Fibroblast of skin of right biceps (primary cell): ENCODE measurements around the gene PLAAT2.
"Not testable (repeated sequence)": the region's sequence is repeated elsewhere in the genome, so short reads cannot be mapped to it uniquely, and the experiment has no call there.

Experiments
- DNase-seq: peaks from one replicate; pipeline ENCODE4 v3.0.0-alpha.2; 2013

Gene PLAAT2

GRCh38 chr11:63563201-63564055 lies at the start of gene PLAAT2:
PLAAT2 (minus strand) TSS chr11:63563379; CDS start chr11:63563324, 55 bp downstream.
- DNase-seq = no peak

GRCh38 chr11:63612181-63612580 lies 49.0 kb upstream of the PLAAT2 start:
- no peak for DNase-seq

DNA sequence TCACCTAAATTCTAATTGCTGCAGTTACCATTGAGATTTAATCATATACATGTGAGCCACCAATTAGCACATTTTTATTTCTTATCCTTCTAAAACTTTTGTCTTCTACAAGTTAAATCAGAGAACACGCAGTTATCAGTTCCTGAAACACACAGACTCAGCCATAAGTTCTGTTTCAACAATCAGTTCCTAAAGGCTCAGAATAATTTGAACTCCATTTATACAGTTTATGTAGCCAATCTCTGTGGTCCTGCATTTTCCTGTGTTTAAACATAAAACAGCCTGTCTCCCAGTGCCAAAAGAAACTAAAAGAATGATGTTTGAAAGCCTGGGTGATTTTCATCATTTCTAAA lies 48.2 kb upstream of the PLAAT2 start:
- no peak for DNase-seq

GRCh38 chr11:63610604-63611394 lies 47.6 kb upstream of the PLAAT2 start:
- DNase-seq = peak; percentile 10

DNA sequence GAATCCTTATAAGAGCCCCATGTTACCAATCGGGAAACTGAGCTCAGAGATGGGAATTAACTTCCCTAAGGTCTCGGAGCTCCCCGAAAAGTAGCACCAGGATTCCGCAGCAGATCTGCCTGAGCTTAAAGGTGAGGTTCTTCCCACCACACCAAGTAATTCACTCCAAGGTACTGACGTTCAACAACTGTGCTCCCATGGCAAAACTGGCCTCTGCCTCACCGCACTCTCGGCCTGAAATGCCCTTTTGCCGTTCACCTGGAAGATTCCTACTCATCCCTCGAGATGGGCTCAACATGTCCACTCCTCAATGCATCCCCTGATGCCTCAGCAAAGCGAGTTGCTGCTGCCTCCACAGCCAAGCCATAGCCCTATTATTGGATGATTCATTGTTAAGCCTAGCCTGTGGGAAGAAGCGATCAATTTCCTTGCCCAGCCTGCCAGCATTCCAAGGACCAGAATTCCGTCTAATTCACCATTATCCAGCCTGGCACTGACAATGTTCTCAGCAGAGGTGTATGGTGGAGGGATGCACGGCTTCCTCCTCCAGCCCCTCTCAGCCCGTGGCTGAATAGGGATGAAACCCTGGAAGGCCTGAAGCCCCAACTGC lies 46.9 kb upstream of the PLAAT2 start:
- DNase-seq = no peak

GRCh38 chr11:63609536-63609935 lies 46.4 kb upstream of the PLAAT2 start:
- no peak for DNase-seq

- peak; percentile 81 for DNase-seq
Measured at GRCh38 chr11:63608353-63609345, 45.5 kb upstream of the PLAAT2 start.

DNA sequence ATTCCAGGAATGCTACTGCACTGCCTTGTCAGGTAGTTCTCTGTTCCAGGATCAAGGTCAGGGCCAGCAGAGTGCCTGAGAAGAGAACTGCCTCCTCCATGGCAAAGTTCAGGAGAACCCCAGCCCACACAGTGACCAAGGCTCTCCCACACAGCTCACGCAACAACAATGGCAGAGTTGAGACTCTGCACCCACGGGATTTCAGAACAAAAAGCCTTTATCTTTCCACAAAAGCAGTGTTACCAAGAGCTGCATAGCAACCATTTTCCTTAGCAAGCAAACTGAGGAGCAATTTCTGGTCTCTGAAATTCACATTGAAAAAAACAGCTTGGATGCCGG lies 40.0 kb upstream of the PLAAT2 start:
- DNase-seq = no peak

- peak; percentile 64 for DNase-seq
Measured at GRCh38 chr11:63602290-63603179, 39.4 kb upstream of the PLAAT2 start.

- DNase-seq = peak; percentile 89
Measured at GRCh38 chr11:63599211-63600122, 36.3 kb upstream of the PLAAT2 start.

- no peak for DNase-seq
Measured at GRCh38 chr11:63598556-63598955, 35.4 kb upstream of the PLAAT2 start.

- no peak for DNase-seq
Measured at GRCh38 chr11:63595296-63595695, 32.1 kb upstream of the PLAAT2 start.

- no peak for DNase-seq
Measured at GRCh38 chr11:63592975-63593395, 29.8 kb upstream of the PLAAT2 start.

DNA sequence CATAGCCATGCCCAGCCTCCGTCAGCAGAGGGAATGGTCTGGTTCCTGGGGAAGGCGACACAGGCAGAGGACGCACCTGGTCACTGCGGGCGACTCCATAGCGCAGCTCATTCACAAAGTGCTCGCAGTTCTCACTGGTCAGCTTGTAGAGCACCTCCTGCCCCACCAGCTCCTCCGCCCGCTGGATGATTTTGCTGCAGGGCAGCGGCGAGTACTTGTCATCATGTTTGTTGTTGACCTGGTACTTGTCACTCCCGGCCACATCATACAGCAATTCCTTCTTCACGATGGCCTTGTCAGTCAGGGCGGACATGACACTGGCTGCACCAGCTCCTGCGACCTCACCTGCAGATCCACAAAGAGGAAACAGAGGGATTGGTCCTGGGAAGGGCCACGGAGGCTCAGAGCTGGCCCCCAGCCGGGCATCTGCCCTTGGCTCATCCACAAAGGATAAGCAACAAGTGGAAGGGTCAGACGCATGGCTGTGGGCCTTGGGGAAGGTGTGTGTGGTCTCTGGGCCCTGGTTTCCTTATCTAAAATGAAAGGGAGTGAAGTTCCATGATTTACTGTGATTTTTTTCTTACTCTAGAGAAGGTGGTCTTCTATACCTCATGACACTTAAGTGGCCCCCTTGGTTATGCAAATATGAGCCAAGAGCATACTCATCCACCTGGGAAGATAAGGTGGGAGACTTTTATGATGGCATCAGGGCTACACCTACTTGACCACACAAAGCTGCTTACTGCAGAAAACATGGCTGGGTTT lies 27.0 kb upstream of the PLAAT2 start:
- no peak for DNase-seq

DNA sequence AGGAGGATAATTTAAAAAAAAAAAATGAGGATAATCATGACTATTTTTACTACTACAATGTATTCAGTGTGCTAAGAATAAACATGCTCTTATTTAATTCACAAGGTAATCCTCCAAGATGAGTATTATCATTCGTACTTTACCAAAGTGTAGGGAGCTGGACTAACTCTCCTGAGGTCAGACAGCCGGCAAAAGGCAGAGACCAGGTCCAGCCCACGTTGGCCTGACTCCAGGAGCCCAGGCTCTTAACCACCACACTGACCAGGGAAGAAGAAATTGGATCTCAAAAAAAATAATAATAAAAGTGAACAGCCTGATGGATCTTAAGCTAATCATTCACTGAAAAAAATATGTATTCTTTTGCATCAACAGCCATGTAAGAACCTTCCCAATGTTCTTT lies 25.8 kb upstream of the PLAAT2 start:
- no peak for DNase-seq

DNA sequence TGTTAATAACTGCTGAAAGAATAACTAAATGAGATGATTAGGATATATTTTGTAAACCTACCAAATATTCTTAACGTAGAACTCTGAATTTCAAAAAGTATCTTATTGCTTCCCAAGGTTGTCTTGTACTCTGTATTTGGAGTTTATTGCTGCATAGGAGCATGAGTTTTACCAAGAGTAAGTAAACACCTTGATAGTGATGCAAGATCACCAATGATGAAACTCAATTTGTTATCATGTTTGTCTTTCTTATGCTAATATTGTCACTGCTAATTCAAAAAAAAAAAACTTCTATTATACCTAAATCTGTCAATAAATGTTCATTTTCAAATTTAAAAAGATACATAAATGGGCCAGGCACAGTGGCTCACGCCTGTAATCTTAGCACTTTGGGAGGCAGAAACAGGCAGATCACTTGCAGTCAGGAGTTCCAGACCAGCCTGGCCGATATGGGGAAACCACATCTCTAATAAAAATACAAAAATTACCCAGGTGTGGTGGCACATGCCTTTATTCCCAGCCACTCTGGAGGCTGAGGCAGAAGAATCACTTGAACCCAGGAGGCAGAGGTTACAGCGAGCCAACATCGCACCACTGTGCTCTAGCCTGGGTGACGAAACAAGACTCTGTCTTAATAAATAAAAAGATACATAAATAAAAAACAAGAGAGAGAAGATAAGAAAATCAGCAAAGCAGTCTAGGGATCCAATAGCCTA lies 23.4 kb upstream of the PLAAT2 start:
- no peak for DNase-seq

- no peak for DNase-seq
Measured at GRCh38 chr11:63583357-63583677, 20.1 kb upstream of the PLAAT2 start.

GRCh38 chr11:63581224-63581623 lies 18.0 kb upstream of the PLAAT2 start:
- DNase-seq = not testable (repeated sequence)

- not testable (repeated sequence) for DNase-seq
Measured at GRCh38 chr11:63578882-63579281, 15.7 kb upstream of the PLAAT2 start.
